Endodermal cell (in vitro differentiated cells): ENCODE results near the gene CLDN10. TPM values are rescaled to one million over a fixed set of nuclear protein-coding genes. Genes with fewer than 3 reads are reported as not detected.

Experiments used
- DNase-seq: peaks from one replicate; pipeline ENCODE4 v3.0.0-alpha.2; 2017
- H3K27ac ChIP-seq: 2 replicates; pipeline ENCODE4 v1.5.1; 2013; ENCODE audit warnings: mild to moderate bottlenecking, low read depth, low read length, moderate library complexity
- H3K27me3 ChIP-seq: 2 replicates; pipeline ENCODE4 v1.6.1; 2013; ENCODE audit warnings: mild to moderate bottlenecking, low read length, moderate library complexity; ENCODE audit not compliant: insufficient read depth, control insufficient read depth, poor library complexity, severe bottlenecking
- H3K36me3 ChIP-seq: 2 replicates; pipeline ENCODE4 v1.7.0; 2013; ENCODE audit warnings: mild to moderate bottlenecking, low read length, moderate library complexity; ENCODE audit not compliant: control insufficient read depth, insufficient read depth
- H3K4me1 ChIP-seq: one replicate; pipeline ENCODE4 v1.7.0; 2013; ENCODE audit warnings: low read length; ENCODE audit not compliant: control insufficient read depth, insufficient read depth
- H3K4me3 ChIP-seq: 2 replicates; pipeline ENCODE4 v1.5.1; 2013; ENCODE audit warnings: mild to moderate bottlenecking, low read length, moderate library complexity
- H3K9ac ChIP-seq: 2 replicates; pipeline ENCODE4 v1.6.1; 2013; ENCODE audit warnings: mild to moderate bottlenecking, low read length, moderate library complexity; ENCODE audit not compliant: poor library complexity, severe bottlenecking; ENCODE audit errors: extremely low read depth
- H3K9me3 ChIP-seq: 2 replicates; pipeline ENCODE4 v1.6.1; 2013; ENCODE audit warnings: mild to moderate bottlenecking, low read length, moderate library complexity; ENCODE audit not compliant: control insufficient read depth
- H3K27ac Mint-ChIP-seq: 2 replicates; pipeline ENCODE4 v1.8.0; 2020; ENCODE audit warnings: mixed read lengths
- H3K27me3 Mint-ChIP-seq: 2 replicates; pipeline ENCODE4 v1.8.0; 2021; ENCODE audit warnings: mild to moderate bottlenecking, mixed read lengths; ENCODE audit not compliant: insufficient read depth
- H3K36me3 Mint-ChIP-seq: 2 replicates; pipeline ENCODE4 v1.8.0; 2020; ENCODE audit warnings: low read depth, mixed read lengths
- H3K4me1 Mint-ChIP-seq: 2 replicates; pipeline ENCODE4 v1.8.0; 2020; ENCODE audit warnings: mixed read lengths
- H3K4me3 Mint-ChIP-seq: 2 replicates; pipeline ENCODE4 v1.8.0; 2020; ENCODE audit warnings: mild to moderate bottlenecking, moderate library complexity, mixed read lengths
- H3K9me3 Mint-ChIP-seq: 2 replicates; pipeline ENCODE4 v1.8.0; 2020; ENCODE audit warnings: mild to moderate bottlenecking, mixed read lengths
- CTCF ChIP-seq: fragments of 200-600 bp; sonication (generic); conservative IDR thresholded peaks from 2 replicates; pipeline ENCODE4 v1.5.0; 2021; ENCODE audit warnings: antibody characterized with exemption, mild to moderate bottlenecking
- WGBS, 2 experiments: methylation state at CpG; one replicate each; pipeline versions ENCODE4 v1.1.5 to v1.1.7; 2013; ENCODE audit warnings: missing lambda C conversion rate in 2 of 2, mixed read lengths in 1 of 2; ENCODE audit not compliant: insufficient coverage in 1 of 2, insufficient read length in 1 of 2; 5-methylcytosine and 5-hydroxymethylcytosine counted together
- long read RNA-seq, 4 experiments: library from polyadenylated mRNA in 2 of 4; library from RNA in 1 of 4; library from capped mRNA in 1 of 4; stranded (forward) in 3 of 4; unstranded in 1 of 4; transcript quantifications; one replicate each; pipeline ENCODE4 v2.0.0, GENCODE V29; 2020 to 2021; ENCODE audit warnings: inconsistent platforms in 1 of 4
- polyA plus RNA-seq, 2 experiments: library from polyadenylated mRNA; stranded (reverse); fragments of 50-300 nt; gene quantifications; one replicate each; pipeline ENCODE4 v1.2.3, GENCODE V29; 2013
- total RNA-seq, 2 donors: library from RNA; stranded (reverse); fragmentation: NEBNext Ultra II Directional in 1 of 2; extraction: Animal tissue kit (Norgen Biotek cat#: 25700) in 1 of 2; gene quantifications; 2 replicates in 1 of 2; 3 replicates in 1 of 2; pipeline ENCODE4 v1.2.1, GENCODE V29; 2021

CLDN10 gene
- 10 to 100 TPM in 1 of 2 donors, 1 to 10 TPM in 1; 4.6 to 10.6 TPM for total RNA-seq
- polyA plus RNA-seq (2013, experiment 1 of 2), result 8.8 TPM
- polyA plus RNA-seq (2013, experiment 2 of 2), result 7.5 TPM
- long read RNA-seq, experiment 1, transcript CLDN10-201 (5 exons, 949 nt), result major isoform, 6 of 7 reads
- long read RNA-seq, experiment 1, partial matches to known transcripts, result 0 of 7 reads
- long read RNA-seq, experiment 1, other reads (novel, unspliced or antisense), result 1 of 7 reads
- long read RNA-seq, experiment 2, transcript CLDN10-201 (5 exons, 949 nt), result major isoform, 24 of 25 reads
- long read RNA-seq, experiment 2, partial matches to known transcripts, result 0 of 25 reads
- long read RNA-seq, experiment 2, other reads (novel, unspliced or antisense), result 1 of 25 reads
- long read RNA-seq, experiment 3, transcript CLDN10-201 (5 exons, 949 nt), result major isoform, 14 of 16 reads
- long read RNA-seq, experiment 3, partial matches to known transcripts, result 0 of 16 reads
- long read RNA-seq, experiment 3, other reads (novel, unspliced or antisense), result 2 of 16 reads
- long read RNA-seq, experiment 4, transcript CLDN10-201 (5 exons, 949 nt), result major isoform, 38 of 41 reads
- long read RNA-seq, experiment 4, partial matches to known transcripts, result 0 of 41 reads
- long read RNA-seq, experiment 4, other reads (novel, unspliced or antisense), result 3 of 41 reads

- peaks cover 36% of the 10 kb centered on the region for H3K27me3 ChIP-seq
- H3K27ac ChIP-seq, result no peak within 1 kb of the TSS
- H3K27ac Mint-ChIP-seq, result no peak within 1 kb of the TSS
- peak within 1 kb of the TSS; percentile 63 for H3K4me3 Mint-ChIP-seq
- no peak within 1 kb of the TSS for H3K9ac ChIP-seq
- WGBS, 2 experiments, result 4 to 6% methylated on average over 18 to 69 of the region's 70 CpGs
- peaks cover 31% of the 10 kb centered on the region for H3K27me3 Mint-ChIP-seq
- H3K36me3 ChIP-seq, result no peaks in the 10 kb centered on the region
- peak; percentile 97 for DNase-seq
- H3K4me1 Mint-ChIP-seq, result peaks cover 19% of the 10 kb centered on the region
- TF ChIP-seq CTCF, result peak; percentile 84
- H3K9me3 Mint-ChIP-seq, result no peaks in the 10 kb centered on the region
- H3K4me3 ChIP-seq, result peak within 1 kb of the TSS; percentile 77
- H3K4me1 ChIP-seq, result no peaks in the 10 kb centered on the region
- H3K9me3 ChIP-seq, result no peaks in the 10 kb centered on the region
- no peaks in the 10 kb centered on the region for H3K36me3 Mint-ChIP-seq
Observed at GRCh38 chr13:95552539-95553441, at the start of gene CLDN10. Gene CLDN10 (plus strand): TSS chr13:95552720. CDS start chr13:95552754, 34 bp downstream.

GRCh38 chr13:95503662-95504061, 48.9 kb upstream of the CLDN10 start:
- Mint-ChIP-seq H3K36me3 (no peaks in the 10 kb centered on the region), H3K4me1 (peaks cover 9% of the 10 kb centered on the region), H3K9me3 (peaks cover 16% of the 10 kb centered on the region), H3K4me3 (no peak overlapping the region), H3K27ac (no peak overlapping the region), H3K27me3 (peaks cover 5% of the 10 kb centered on the region)
- Histone ChIP-seq H3K27ac (no peak overlapping the region), H3K36me3 (no peaks in the 10 kb centered on the region), H3K9me3 (peaks cover 5% of the 10 kb centered on the region), H3K4me1 (no peaks in the 10 kb centered on the region), H3K27me3 (no peaks in the 10 kb centered on the region), H3K9ac (no peak overlapping the region), H3K4me3 (no peak overlapping the region)
- DNase-seq, result no peak
- 100% methylated on average over 1 of the region's 1 CpG; no CpG with 5 or more reads in 1 of the 2 experiments for WGBS, 2 experiments
- no peak for TF ChIP-seq CTCF

- H3K9me3 Mint-ChIP-seq, result peaks cover 15% of the 10 kb centered on the region
- Histone ChIP-seq H3K9me3 (peaks cover 5% of the 10 kb centered on the region), H3K4me3 (no peak overlapping the region), H3K4me1 (no peaks in the 10 kb centered on the region), H3K27ac (no peak overlapping the region), H3K27me3 (no peaks in the 10 kb centered on the region), H3K36me3 (no peaks in the 10 kb centered on the region), H3K9ac (no peak overlapping the region)
- H3K4me3 Mint-ChIP-seq, result no peak overlapping the region
- TF ChIP-seq CTCF, result no peak
- H3K27ac Mint-ChIP-seq, result peak overlapping the region; percentile 44
- peaks cover 3% of the 10 kb centered on the region for H3K27me3 Mint-ChIP-seq
- peaks cover 9% of the 10 kb centered on the region for H3K4me1 Mint-ChIP-seq
- H3K36me3 Mint-ChIP-seq, result no peaks in the 10 kb centered on the region
- DNase-seq, result peak; percentile 57
- WGBS, 2 experiments, result 17 to 52% methylated on average over 2 to 3 of the region's 3 CpGs
Observed at GRCh38 chr13:95505265-95505664, 47.3 kb upstream of the CLDN10 start.
